Choroid plexus epithelial cell (primary cell): ENCODE results near the gene TMEM59.

Source experiments
- DNase-seq: peaks from one replicate; pipeline ENCODE4 v3.0.0-alpha.2; 2010; ENCODE audit warnings: low read depth
- H3K4me3 ChIP-seq: 2 replicates; pipeline ENCODE4 v1.5.1; 2011; ENCODE audit warnings: low read depth, mild to moderate bottlenecking, control low read depth, low read length, moderate library complexity
- CTCF ChIP-seq: conservative IDR thresholded peaks from 2 replicates; pipeline ENCODE4 v1.5.1; 2011; ENCODE audit warnings: low read depth, mild to moderate bottlenecking, control low read depth, inconsistent platforms, low read length, moderate library complexity

TMEM59 gene

GRCh38 chr1:54080598-54081049, 27.6 kb upstream of the TMEM59 start:
- no peak for TF ChIP-seq CTCF
- DNase-seq = no peak

GRCh38 chr1:54077359-54077758, 24.4 kb upstream of the TMEM59 start:
- no peak for DNase-seq
- TF ChIP-seq CTCF = no peak
- no peak overlapping the region for H3K4me3 ChIP-seq

More at GRCh38 chr1:54080598-54081049, 27.6 kb upstream of the TMEM59 start:
- no peak overlapping the region for H3K4me3 ChIP-seq

- DNase-seq = peak; percentile 79
- no peak overlapping the region for H3K4me3 ChIP-seq
- TF ChIP-seq CTCF = peak; percentile 79
Observed at GRCh38 chr1:54070171-54070837, 17.3 kb upstream of the TMEM59 start.

- peak; percentile 70 for DNase-seq
- no peak overlapping the region for H3K4me3 ChIP-seq
- TF ChIP-seq CTCF = no peak
Observed at GRCh38 chr1:54069791-54070170, 16.8 kb upstream of the TMEM59 start.

GRCh38 chr1:54064299-54064698, 11.3 kb upstream of the TMEM59 start:
- TF ChIP-seq CTCF = no peak
- H3K4me3 ChIP-seq = no peak overlapping the region
- peak; percentile 45 for DNase-seq

- DNase-seq = no peak
- peak overlapping the region; percentile 96 for H3K4me3 ChIP-seq
- TF ChIP-seq CTCF = peak; percentile 3
Observed at GRCh38 chr1:54054438-54054749, 1.4 kb upstream of the TMEM59 start.

- DNase-seq = peak; percentile 20
- peak overlapping the region; percentile 96 for H3K4me3 ChIP-seq
- TF ChIP-seq CTCF = no peak
Observed at GRCh38 chr1:54053745-54054437, 887 bp upstream of the TMEM59 start.
